Measurements from ENCODE around the gene USP49. TPM values are rescaled to one million over a fixed set of nuclear protein-coding genes. Genes with fewer than 3 reads are reported as not detected.

USP49 gene
- total and polyA plus RNA-seq, 2 of the 13 experiments (the other 11 are each of a cell fraction or from before 2014, with no cell fraction given): 2.9 to 4.3 TPM

GRCh38 chr6:41895300-41896233 is at the start of gene USP49 (continued):
- no peak for TF ChIP-seq REST (IDR thresholded peaks at IDR 0.05; ENCODE audit: borderline replicate concordance in 1 of 2, low read depth in 1 of 2, low read length in 2 of 2)
- TF ChIP-seq ETV6 (CRISPR knock-in tag; conservative IDR thresholded peaks at IDR 0.05): no peak
- TF ChIP-seq KLF11 (CRISPR knock-in tag; IDR thresholded peaks at IDR 0.05): no peak
- no peak for TF ChIP-seq HBP1 (CRISPR knock-in tag; IDR thresholded peaks at IDR 0.05; ENCODE audit: low read depth)
- no peak for TF ChIP-seq ZNF138 (CRISPR knock-in tag; IDR thresholded peaks at IDR 0.05; ENCODE audit: low read depth)
- no peak for TF ChIP-seq NFRKB (IDR thresholded peaks at IDR 0.05)
- no peak for TF ChIP-seq SALL1 (CRISPR knock-in tag; IDR thresholded peaks at IDR 0.05)
- TF ChIP-seq BORCS8-MEF2B (CRISPR knock-in tag; IDR thresholded peaks at IDR 0.05): no peak
- TF ChIP-seq ISL2 (CRISPR knock-in tag; IDR thresholded peaks at IDR 0.05): no peak
- no peak for TF ChIP-seq ZNF484 (CRISPR knock-in tag; IDR thresholded peaks at IDR 0.05; ENCODE audit: borderline replicate concordance, low read depth)
- no peak for TF ChIP-seq HOXA9 (CRISPR knock-in tag; IDR thresholded peaks at IDR 0.05; ENCODE audit: borderline replicate concordance)
- TF ChIP-seq FOXO1 (CRISPR knock-in tag; IDR thresholded peaks at IDR 0.05): no peak
- 0 out of 2 replicates have a peak, but pooled peaks have one; percentile 40 for TF ChIP-seq ZNF34 (CRISPR knock-in tag; IDR thresholded peaks at IDR 0.05; ENCODE audit: borderline replicate concordance)
- TF ChIP-seq ZFP91 (CRISPR knock-in tag; IDR thresholded peaks at IDR 0.05; ENCODE audit: borderline replicate concordance): peak; percentile 99
- TF ChIP-seq ATF7-NPFF (CRISPR knock-in tag; IDR thresholded peaks at IDR 0.05; ENCODE audit: low read depth): peak; percentile 27
- no peak for TF ChIP-seq ADNP (CRISPR knock-in tag; IDR thresholded peaks at IDR 0.05)
- TF ChIP-seq GTF2F1 (IDR thresholded peaks at IDR 0.05; ENCODE audit: low read length): no peak
- TF ChIP-seq POLR2A (IDR thresholded peaks at IDR 0.05; ENCODE audit: insufficient read depth in 1 of 2, low read depth in 2 of 2, low read length in 2 of 2): no peak
- TF ChIP-seq ZNF674 (CRISPR knock-in tag; IDR thresholded peaks at IDR 0.05; ENCODE audit: low read depth): no peak
- TF ChIP-seq HOXA3 (CRISPR knock-in tag; IDR thresholded peaks at IDR 0.05): no peak; the same call in 1 of the 2 replicates
- no peak for TF ChIP-seq MTA1 (CRISPR knock-in tag; IDR thresholded peaks at IDR 0.05; ENCODE audit: borderline replicate concordance)
- no peak for TF ChIP-seq ZNF775 (CRISPR knock-in tag; IDR thresholded peaks at IDR 0.05; ENCODE audit: borderline replicate concordance)
- no peak for TF ChIP-seq ATF3 (CRISPR knock-in tag; IDR thresholded peaks at IDR 0.05)
- TF ChIP-seq PAF1 (CRISPR knock-in tag; IDR thresholded peaks at IDR 0.05): no peak
